Naive thymus-derived CD4-positive, alpha-beta T cell (primary cell): ENCODE results near the gene ERGIC1. TPM values are rescaled to one million over a fixed set of nuclear protein-coding genes. Genes with fewer than 3 reads are reported as not detected.
"Not testable (repeated sequence)": the region's sequence is repeated elsewhere in the genome, so short reads cannot be mapped to it uniquely, and the experiment has no call there.

Experiments used
- ATAC-seq: fragments of 150-1000 bp; cut with Tn5 transposase; 2 replicates; pipeline ENCODE4 v1.10.0; 2021; ENCODE audit warnings: mild to moderate bottlenecking, moderate library complexity
- CTCF ChIA-PET: fragments of 350-600 bp; sonication (Branson Sonifier 250); formaldehyde crosslinking; loops from one replicate; lab custom pipeline; 2021; ENCODE audit warnings: antibody characterized with exemption; lab: Charles Lee
- POLR2A ChIA-PET: fragments of 350-600 bp; sonication (Branson Sonifier 250); formaldehyde crosslinking; loops from one replicate; lab custom pipeline; 2021; ENCODE audit warnings: antibody characterized with exemption, inconsistent platforms; lab: Charles Lee
- DNase-seq, 9 donors: peaks; one replicate each; pipeline versions ENCODE4 v3.0.0 to v3.0.0-alpha.2; 2020 to 2022; ENCODE audit warnings: mixed read lengths in 1 of 9
- H3K27ac ChIP-seq: one replicate; pipeline ENCODE4 v1.7.0; 2013; ENCODE audit warnings: mild to moderate bottlenecking, low read depth, low read length, moderate library complexity
- H3K27me3 ChIP-seq, 2 donors: one replicate each; pipeline ENCODE4 v1.7.0; 2013; ENCODE audit warnings: low read length in 2 of 2, mild to moderate bottlenecking in 2 of 2, moderate library complexity in 2 of 2; ENCODE audit not compliant: control insufficient read depth in 2 of 2, insufficient read depth in 2 of 2
- H3K36me3 ChIP-seq, 3 experiments: 1 replicate in 2 of 3; 2 replicates in 1 of 3; pipeline ENCODE4 v1.7.0; 2013; ENCODE audit warnings: low read length in 3 of 3, mild to moderate bottlenecking in 3 of 3, moderate library complexity in 1 of 3; ENCODE audit not compliant: insufficient read depth in 3 of 3, control insufficient read depth in 2 of 3
- H3K4me1 ChIP-seq, 2 donors: one replicate each; pipeline ENCODE4 v1.7.0; 2013; ENCODE audit warnings: low read length in 2 of 2, mild to moderate bottlenecking in 2 of 2, moderate library complexity in 1 of 2; ENCODE audit not compliant: control insufficient read depth in 2 of 2, insufficient read depth in 2 of 2
- H3K4me3 ChIP-seq: 2 replicates; pipeline ENCODE4 v1.7.0; 2013; ENCODE audit warnings: mild to moderate bottlenecking, low read length
- H3K9me3 ChIP-seq, 3 experiments: 1 replicate in 2 of 3; 2 replicates in 1 of 3; pipeline ENCODE4 v1.7.0; 2013; ENCODE audit warnings: low read length in 3 of 3; ENCODE audit not compliant: control insufficient read depth in 2 of 3
- H3K27ac Mint-ChIP-seq, 9 donors: one replicate each; pipeline ENCODE4 v1.8.0; 2020 to 2022; ENCODE audit warnings: mixed read lengths in 9 of 9, mild to moderate bottlenecking in 8 of 9, moderate library complexity in 5 of 9, inconsistent platforms in 2 of 9
- H3K27me3 Mint-ChIP-seq, 5 donors: one replicate each; pipeline ENCODE4 v1.8.0; 2021 to 2022; ENCODE audit warnings: mixed read lengths in 5 of 5, mild to moderate bottlenecking in 1 of 5
- H3K36me3 Mint-ChIP-seq, 5 donors: one replicate each; pipeline ENCODE4 v1.8.0; 2020 to 2022; ENCODE audit warnings: mixed read lengths in 5 of 5, mild to moderate bottlenecking in 3 of 5, inconsistent platforms in 1 of 5
- H3K4me1 Mint-ChIP-seq, 7 donors: one replicate each; pipeline ENCODE4 v1.8.0; 2020 to 2022; ENCODE audit warnings: mixed read lengths in 7 of 7, mild to moderate bottlenecking in 3 of 7, inconsistent platforms in 1 of 7
- H3K4me3 Mint-ChIP-seq, 10 donors: one replicate each; pipeline ENCODE4 v1.8.0; 2020 to 2022; ENCODE audit warnings: mild to moderate bottlenecking in 10 of 10, mixed read lengths in 10 of 10, moderate library complexity in 6 of 10, inconsistent platforms in 2 of 10
- H3K9me3 Mint-ChIP-seq, 11 donors: one replicate each; pipeline ENCODE4 v1.8.0; 2020 to 2022; ENCODE audit warnings: mixed read lengths in 11 of 11, mild to moderate bottlenecking in 4 of 11, inconsistent platforms in 1 of 11, moderate library complexity in 1 of 11
- intact Hi-C, 2 donors: fragments of 100-400 bp; cut with micrococcal nuclease; formaldehyde crosslinking; loops; one replicate each; pipeline ENCODE4 v1.15.1; 2023
- polyA plus RNA-seq, 2 donors: library from polyadenylated mRNA; unstranded; fragments of 300-500 nt; fragmentation: Illumina TruSeq; gene quantifications; one replicate each; pipeline ENCODE4 v1.2.3, GENCODE V29; 2021
- total RNA-seq, 6 experiments: library from RNA in 5 of 6; stranded (reverse) in 5 of 6; gene quantifications; 1 replicate in 5 of 6; 2 replicates in 1 of 6; pipeline ENCODE4 v1.2.3 and lab custom pipeline; 2021 to 2026

Gene ERGIC1
- total and polyA plus RNA-seq, 7 experiments from 2014 or later: 18.3 to 71.3 (median 50.0) TPM

DNA sequence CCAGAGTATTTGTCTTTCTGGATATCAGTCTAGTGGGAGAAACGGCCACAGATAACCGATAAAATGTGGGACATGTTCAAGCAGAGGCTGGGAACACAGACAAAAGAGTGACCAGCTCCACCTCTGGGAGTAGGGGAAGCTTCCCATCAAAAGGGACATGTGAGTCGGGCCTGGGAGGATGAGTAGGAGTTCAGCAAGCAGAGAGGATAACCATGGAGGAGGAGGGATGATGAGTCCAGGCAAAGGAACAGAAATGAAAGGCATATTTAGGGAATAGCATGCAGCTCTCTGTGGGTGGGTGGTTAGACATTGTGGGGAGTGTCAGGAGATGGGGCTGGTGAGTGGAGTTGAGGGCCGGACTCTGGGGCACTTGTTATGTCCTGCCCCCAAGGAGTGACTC is 61.5 kb downstream of the ERGIC1 start:
- DNase-seq: no peak
- intact Hi-C loops: no loop called here
- peaks cover 0 to 9% (median 0%) of the 10 kb centered on the region in 7 donors for H3K4me1 Mint-ChIP-seq
- H3K4me3 Mint-ChIP-seq: no peak overlapping the region
- no peaks in the 10 kb centered on the region for H3K9me3 ChIP-seq
- H3K4me1 ChIP-seq: no peaks in the 10 kb centered on the region
- ATAC-seq: no peak
- H3K36me3 ChIP-seq: peaks cover 0 to 45% (median 0%) of the 10 kb centered on the region in 3 experiments
- H3K27me3 ChIP-seq: no peaks in the 10 kb centered on the region
- no peak overlapping the region for H3K27ac ChIP-seq
- H3K9me3 Mint-ChIP-seq: no peaks in the 10 kb centered on the region
- H3K27me3 Mint-ChIP-seq: no peaks in the 10 kb centered on the region
- no peak overlapping the region for H3K4me3 ChIP-seq
- peaks cover 0 to 36% (median 7%) of the 10 kb centered on the region in 5 donors for H3K36me3 Mint-ChIP-seq
- H3K27ac Mint-ChIP-seq: peak overlapping the region in 3 of 9 donors; percentile 14 to 51 (median 47)
- POLR2A ChIA-PET: no interaction called here
- CTCF ChIA-PET: no interaction called here

DNA sequence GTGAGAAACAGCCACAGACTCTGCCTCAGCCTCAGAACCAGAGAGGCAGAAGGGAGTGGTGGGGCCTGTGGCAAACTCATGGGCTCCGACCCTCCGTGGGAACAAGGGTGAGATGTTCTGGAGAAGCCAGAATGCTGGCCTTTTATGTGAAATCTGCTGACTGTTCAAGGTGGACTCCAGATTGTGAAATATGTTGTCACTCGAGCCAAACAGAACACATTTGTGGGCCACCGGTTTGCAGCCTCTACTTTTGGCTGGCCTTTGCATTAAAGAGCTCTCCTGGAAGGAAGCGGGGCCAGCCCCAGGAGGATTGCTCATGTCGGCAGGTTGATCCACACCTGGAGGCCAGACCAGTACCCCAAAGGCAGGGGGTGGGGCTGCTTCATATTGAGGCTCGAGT is 62.4 kb downstream of the ERGIC1 start:
- CTCF ChIA-PET: no interaction called here

DNA sequence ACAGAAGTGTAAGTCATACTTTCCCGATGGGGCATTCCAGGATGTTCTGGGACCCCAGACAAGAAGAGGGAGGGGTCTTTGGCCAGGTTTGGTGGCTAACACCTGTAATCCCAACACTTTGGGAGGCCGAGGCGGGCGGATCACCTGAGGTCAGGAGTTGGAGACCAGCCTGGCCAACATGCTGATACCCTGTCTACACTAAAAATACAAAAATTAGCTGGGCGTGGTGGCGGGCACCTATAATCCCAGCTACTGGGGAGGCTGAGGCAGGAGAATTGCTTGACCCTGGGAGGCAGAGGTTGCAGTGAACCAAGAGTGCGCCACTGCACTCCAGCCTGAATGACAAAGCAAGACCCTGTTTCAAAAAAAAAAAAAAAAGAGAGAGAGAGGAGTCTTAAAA is 63.0 kb downstream of the ERGIC1 start:
- H3K9me3 ChIP-seq, CTCF ChIA-PET, H3K4me1 ChIP-seq, H3K4me1 Mint-ChIP-seq, POLR2A ChIA-PET, intact Hi-C loops, H3K27me3 Mint-ChIP-seq, H3K9me3 Mint-ChIP-seq, ATAC-seq, H3K4me3 ChIP-seq, H3K27me3 ChIP-seq, H3K27ac ChIP-seq, DNase-seq: not testable (repeated sequence)
- peaks cover 0 to 52% (median 0%) of the 10 kb centered on the region in 3 experiments for H3K36me3 ChIP-seq
- H3K27ac Mint-ChIP-seq: peak overlapping the region in 4 of 9 donors; percentile 45 to 84 (median 77)
- H3K36me3 Mint-ChIP-seq: peaks cover 0 to 40% (median 7%) of the 10 kb centered on the region in 5 donors
- peak overlapping the region in 2 of 10 donors; percentile 57 to 67 for H3K4me3 Mint-ChIP-seq

More for the DNA sequence above, 62.4 kb downstream of the ERGIC1 start:
- Mint-ChIP-seq H3K9me3 (no peaks in the 10 kb centered on the region), H3K27me3 (no peaks in the 10 kb centered on the region), H3K27ac (no peak overlapping the region), H3K4me3 (peak overlapping the region in 1 of 10 donors; percentile 67), H3K4me1 (peaks cover 0 to 9% (median 0%) of the 10 kb centered on the region in 7 donors), H3K36me3 (peaks cover 0 to 40% (median 7%) of the 10 kb centered on the region in 5 donors)
- ATAC-seq (no peak), DNase-seq (no peak)
- no peaks in the 10 kb centered on the region for H3K9me3 ChIP-seq
- POLR2A ChIA-PET: no interaction called here
- no peak overlapping the region for H3K27ac ChIP-seq
- intact Hi-C loops: no loop called here
- peaks cover 0 to 47% (median 0%) of the 10 kb centered on the region in 3 experiments for H3K36me3 ChIP-seq
- H3K4me1 ChIP-seq: no peaks in the 10 kb centered on the region
- H3K27me3 ChIP-seq: no peaks in the 10 kb centered on the region
- no peak overlapping the region for H3K4me3 ChIP-seq

DNA sequence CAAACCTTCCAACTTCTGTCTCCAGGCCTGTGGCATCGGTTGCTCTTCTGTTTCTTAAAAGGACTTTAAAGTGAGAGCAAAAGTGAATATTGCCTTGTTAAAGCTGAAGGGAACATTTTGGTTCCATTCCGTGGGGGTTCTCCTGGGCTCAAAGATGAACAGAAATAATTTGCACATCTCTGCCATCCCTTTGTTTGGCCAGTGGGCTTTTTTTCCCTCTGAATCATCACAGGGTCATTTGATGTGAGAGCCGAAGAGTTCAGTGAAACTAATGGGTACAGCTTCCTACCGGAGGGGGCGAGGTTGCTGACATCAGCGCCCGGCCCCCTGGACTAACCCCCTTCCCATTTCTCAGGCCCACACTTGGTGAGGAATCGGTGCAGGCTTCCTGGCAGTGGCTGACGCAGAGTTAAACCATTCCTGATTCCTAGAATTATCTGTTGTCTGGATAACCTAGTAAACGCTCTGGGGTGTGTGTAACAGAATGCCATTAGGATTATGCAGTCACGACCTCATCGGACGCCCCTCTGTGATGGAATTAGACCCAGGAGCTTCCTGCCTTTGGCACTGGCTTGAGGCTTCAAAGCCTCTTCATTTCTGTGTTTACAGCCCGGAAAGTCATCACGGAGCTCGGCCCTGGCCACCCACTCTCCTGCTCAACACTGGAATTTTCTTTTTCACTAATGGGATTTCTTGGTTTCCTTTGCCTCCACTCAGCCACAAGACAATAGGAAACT is 63.6 kb downstream of the ERGIC1 start:
- Mint-ChIP-seq H3K27ac (peak overlapping the region in 3 of 9 donors; percentile 45 to 84 (median 83)), H3K36me3 (peaks cover 0 to 40% (median 7%) of the 10 kb centered on the region in 5 donors), H3K4me1 (peaks cover 0 to 9% (median 0%) of the 10 kb centered on the region in 7 donors), H3K4me3 (peak overlapping the region in 2 of 10 donors; percentile 57 to 67), H3K27me3 (no peaks in the 10 kb centered on the region), H3K9me3 (no peaks in the 10 kb centered on the region)
- H3K4me1 ChIP-seq: no peaks in the 10 kb centered on the region
- H3K4me3 ChIP-seq: no peak overlapping the region
- no peaks in the 10 kb centered on the region for H3K9me3 ChIP-seq
- ATAC-seq (peak; percentile 32), DNase-seq (no peak)
- H3K27ac ChIP-seq: no peak overlapping the region
- intact Hi-C loops: no loop called here
- no peaks in the 10 kb centered on the region for H3K27me3 ChIP-seq
- ChIA-PET CTCF (interaction anchor here (0.6 kb wide), 1 partner anchor 79 kb away, joined by 3 read pairs; no protein-coding TSS in a partner anchor), POLR2A (no interaction called here)
- H3K36me3 ChIP-seq: peaks cover 0 to 54% (median 0%) of the 10 kb centered on the region in 3 experiments

DNA sequence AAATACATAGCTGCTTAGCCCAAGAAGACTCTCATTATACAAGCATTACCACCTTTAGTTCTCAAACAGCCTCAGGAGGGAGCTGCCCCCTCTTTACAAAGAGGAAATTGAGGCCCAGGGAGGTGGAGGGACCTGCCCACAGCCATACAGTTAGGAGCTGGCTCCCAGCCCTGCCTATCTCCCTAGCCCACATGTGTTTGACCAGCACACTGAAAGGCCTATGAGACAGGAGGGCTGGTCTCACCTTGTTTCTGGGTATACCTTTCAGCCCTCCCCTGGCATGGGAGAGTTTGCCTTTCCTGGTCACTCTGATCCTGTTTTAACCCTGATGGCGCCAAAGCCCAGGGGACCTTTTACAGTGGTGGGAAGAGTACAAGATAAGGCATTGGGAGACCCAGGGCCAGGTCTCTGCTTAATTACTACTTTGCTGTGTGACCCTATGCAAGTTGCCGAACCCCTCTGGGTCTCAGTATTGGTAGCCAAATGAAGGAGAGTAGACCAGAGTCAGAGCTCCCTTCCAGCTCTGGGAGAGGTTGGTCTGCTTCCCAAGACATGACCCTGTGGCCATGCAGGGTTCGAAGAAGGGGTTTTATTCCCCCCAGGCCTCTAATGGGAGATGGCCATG is 64.3 kb downstream of the ERGIC1 start:
- H3K27me3 ChIP-seq: no peaks in the 10 kb centered on the region
- Mint-ChIP-seq H3K27me3 (no peaks in the 10 kb centered on the region), H3K9me3 (no peaks in the 10 kb centered on the region), H3K36me3 (peaks cover 0 to 40% (median 7%) of the 10 kb centered on the region in 5 donors), H3K27ac (peak overlapping the region in 3 of 9 donors; percentile 59 to 84 (median 76)), H3K4me1 (peaks cover 0 to 9% (median 0%) of the 10 kb centered on the region in 7 donors), H3K4me3 (peak overlapping the region in 1 of 10 donors; percentile 28)
- H3K36me3 ChIP-seq: peaks cover 0 to 54% (median 0%) of the 10 kb centered on the region in 3 experiments
- no peaks in the 10 kb centered on the region for H3K4me1 ChIP-seq
- ChIA-PET CTCF (interaction anchor here (0.6 kb wide), 1 partner anchor 78 kb away, joined by 3 read pairs; no protein-coding TSS in a partner anchor), POLR2A (no interaction called here)
- intact Hi-C loops: no loop called here
- ATAC-seq (no peak), DNase-seq (no peak)
- no peak overlapping the region for H3K27ac ChIP-seq
- H3K9me3 ChIP-seq: no peaks in the 10 kb centered on the region
- no peak overlapping the region for H3K4me3 ChIP-seq

DNA sequence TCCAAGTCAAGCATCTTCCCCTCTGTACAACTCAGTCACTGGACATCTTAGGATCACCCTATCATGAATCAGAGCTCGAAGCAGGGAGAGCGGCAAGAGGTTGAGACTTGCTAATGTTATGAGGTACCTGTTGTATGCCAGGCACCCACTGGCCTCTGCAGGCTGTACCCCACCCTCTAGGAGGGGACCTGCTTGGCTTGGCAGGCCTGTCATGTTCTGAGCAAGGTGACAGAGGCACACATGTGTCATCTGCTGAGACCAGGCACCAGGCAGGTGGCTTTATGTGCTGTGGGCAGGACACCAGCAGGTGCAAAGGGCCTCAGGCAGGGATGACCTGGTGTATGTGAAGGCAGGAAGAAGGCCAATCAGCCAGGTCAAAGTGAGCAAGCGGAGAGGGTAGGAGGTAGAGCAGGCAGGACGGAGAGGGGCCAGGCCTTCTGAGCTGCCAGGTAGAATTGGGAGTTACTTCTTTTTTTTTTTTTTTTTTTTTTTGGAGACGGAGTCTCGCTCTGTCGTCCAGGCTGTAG is 64.9 kb downstream of the ERGIC1 start:
- Mint-ChIP-seq H3K9me3 (no peaks in the 10 kb centered on the region), H3K27me3 (no peaks in the 10 kb centered on the region), H3K36me3 (peaks cover 0 to 40% (median 7%) of the 10 kb centered on the region in 5 donors), H3K27ac (peak overlapping the region in 1 of 9 donors; percentile 70), H3K4me1 (peaks cover 0 to 9% (median 2%) of the 10 kb centered on the region in 7 donors), H3K4me3 (no peak overlapping the region)
- DNase-seq (no peak), ATAC-seq (no peak)
- H3K9me3 ChIP-seq: no peaks in the 10 kb centered on the region
- H3K4me1 ChIP-seq: no peaks in the 10 kb centered on the region
- no peak overlapping the region for H3K27ac ChIP-seq
- no peak overlapping the region for H3K4me3 ChIP-seq
- no peaks in the 10 kb centered on the region for H3K27me3 ChIP-seq
- peaks cover 0 to 54% (median 0%) of the 10 kb centered on the region in 3 experiments for H3K36me3 ChIP-seq
- CTCF ChIA-PET: interaction anchor here (0.7 kb wide), 1 partner anchor 182 kb away, joined by 3 read pairs; no protein-coding TSS in a partner anchor
- intact Hi-C loops: no loop called here
- POLR2A ChIA-PET: no interaction called here
